NCI-H2081 treated with DMSO at 0.1 percent for 48 hours (cell line): ENCODE results near the gene DNAJC12.
"Not testable (repeated sequence)": the region's sequence is repeated elsewhere in the genome, so short reads cannot be mapped to it uniquely, and the experiment has no call there.

ENCODE experiments used
- DNase-seq: peaks from one replicate; lab custom pipeline; 2025; lab: John Stamatoyannopoulos, UW

Gene DNAJC12

GRCh38 chr10:67837541-67838314 lies at the start of gene DNAJC12:
Gene DNAJC12 (minus strand): TSS chr10:67838188. CDS start chr10:67838011, 177 bp downstream.
- DNase-seq, result peak; percentile 67

- no peak for DNase-seq
Measured at GRCh38 chr10:67884842-67885670, 47.1 kb upstream of the DNAJC12 start.

GRCh38 chr10:67884313-67884841 lies 46.4 kb upstream of the DNAJC12 start, which contains the start of gene SIRT1:
Gene SIRT1 (plus strand): TSS chr10:67884656. CDS start chr10:67884722, 66 bp downstream.
- DNase-seq, result peak; percentile 51

- DNase-seq, result no peak
Measured at GRCh38 chr10:67883710-67884312, 45.8 kb upstream of the DNAJC12 start.

GRCh38 chr10:67878133-67878532 lies 40.1 kb upstream of the DNAJC12 start:
- no peak for DNase-seq

GRCh38 chr10:67877421-67877820 lies 39.4 kb upstream of the DNAJC12 start:
- DNase-seq, result not testable (repeated sequence)

GRCh38 chr10:67875340-67876238 lies 37.6 kb upstream of the DNAJC12 start:
- DNase-seq, result no peak

- no peak for DNase-seq
Measured at GRCh38 chr10:67869996-67870395, 32.0 kb upstream of the DNAJC12 start.

GRCh38 chr10:67868132-67868531 lies 30.1 kb upstream of the DNAJC12 start:
- DNase-seq, result no peak

- no peak for DNase-seq
Measured at GRCh38 chr10:67864607-67865371, 26.8 kb upstream of the DNAJC12 start.

GRCh38 chr10:67863094-67863493 lies 25.1 kb upstream of the DNAJC12 start:
- DNase-seq, result no peak

- DNase-seq, result no peak
Measured at GRCh38 chr10:67861750-67862432, 23.9 kb upstream of the DNAJC12 start.

GRCh38 chr10:67858971-67859370 lies 21.0 kb upstream of the DNAJC12 start:
- no peak for DNase-seq

- no peak for DNase-seq
Measured at GRCh38 chr10:67853512-67853911, 15.5 kb upstream of the DNAJC12 start.

- no peak for DNase-seq
Measured at GRCh38 chr10:67852761-67853160, 14.8 kb upstream of the DNAJC12 start.

GRCh38 chr10:67851186-67851585 lies 13.2 kb upstream of the DNAJC12 start:
- DNase-seq, result no peak

GRCh38 chr10:67849331-67850011 lies 11.5 kb upstream of the DNAJC12 start:
- peak; percentile 64 for DNase-seq

GRCh38 chr10:67843284-67843683 lies 5.3 kb upstream of the DNAJC12 start:
- DNase-seq, result no peak

- DNase-seq, result no peak
Measured at GRCh38 chr10:67841737-67842136, 3.7 kb upstream of the DNAJC12 start.
